BJ (cell line): ENCODE measurements around the gene AP5M1. TPM values are rescaled to one million over a fixed set of nuclear protein-coding genes. Genes with fewer than 3 reads are reported as not detected.
"Not testable (repeated sequence)": the region's sequence is repeated elsewhere in the genome, so short reads cannot be mapped to it uniquely, and the experiment has no call there.

Source experiments
- CTCF ChIA-PET: fragments of 350-600 bp; formaldehyde crosslinking; extraction: SDS; loops from one replicate; lab custom pipeline; 2021; ENCODE audit warnings: antibody characterized with exemption, inconsistent platforms; lab: Yijun Ruan, JAX
- POLR2A ChIA-PET: fragments of 300-600 bp; sonication (Branson Sonifier 250); formaldehyde crosslinking; extraction: SDS; loops from one replicate; lab custom pipeline; 2021; ENCODE audit warnings: antibody characterized with exemption; lab: Charles Lee
- DNase-seq: peaks from one replicate; pipeline ENCODE4 v3.0.0-alpha.2; 2011; ENCODE audit warnings: low read depth
- H3K27me3 ChIP-seq: 2 replicates; pipeline ENCODE4 v1.6.0; 2011; ENCODE audit warnings: low read length; ENCODE audit not compliant: control insufficient read depth, insufficient read depth
- H3K36me3 ChIP-seq: 2 replicates; pipeline ENCODE4 v1.5.1; 2011; ENCODE audit warnings: low read length; ENCODE audit not compliant: control insufficient read depth, insufficient read depth
- H3K4me3 ChIP-seq: 2 replicates; pipeline ENCODE4 v1.5.1; 2011; ENCODE audit warnings: low read depth, mild to moderate bottlenecking, control low read depth, low read length
- CTCF ChIP-seq: IDR thresholded peaks from 2 replicates; pipeline ENCODE4 v1.5.1; 2011; ENCODE audit warnings: low read depth, mild to moderate bottlenecking, control low read depth, inconsistent platforms, low read length, moderate library complexity; ENCODE audit not compliant: insufficient read depth
- polyA plus RNA-seq: library from polyadenylated mRNA; depleted of rRNA; stranded (reverse); fragments of >200 nt; gene quantifications from 2 replicates; pipeline ENCODE4 v1.2.3, GENCODE V29; 2011

The AP5M1 gene
- polyA plus RNA-seq, 1 experiment = 17.9 TPM

- ChIA-PET CTCF (interaction anchor here (2.1 kb wide), 1 partner anchor 832 kb away, joined by 6 read pairs; no protein-coding TSS in a partner anchor), POLR2A (no interaction called here)
- Histone ChIP-seq H3K4me3 (no peak overlapping the region), H3K36me3 (no peaks in the 10 kb centered on the region), H3K27me3 (peaks cover 2% of the 10 kb centered on the region; the same call in 1 of the 2 replicates)
- no peak for TF ChIP-seq CTCF
- DNase-seq = no peak
Measured at GRCh38 chr14:57323721-57324120, 55.0 kb downstream of the AP5M1 start.

GRCh38 chr14:57326253-57326652 lies 57.5 kb downstream of the AP5M1 start:
- H3K27me3 ChIP-seq = no peaks in the 10 kb centered on the region
- no peak for TF ChIP-seq CTCF
- CTCF ChIA-PET = no interaction called here
- POLR2A ChIA-PET = no interaction called here
- no peaks in the 10 kb centered on the region for H3K36me3 ChIP-seq
- no peak for DNase-seq
- H3K4me3 ChIP-seq = no peak overlapping the region

GRCh38 chr14:57329833-57330232 lies 61.1 kb downstream of the AP5M1 start:
- TF ChIP-seq CTCF = no peak
- ChIA-PET CTCF (no interaction called here), POLR2A (no interaction called here)
- H3K4me3 ChIP-seq = no peak overlapping the region
- no peak for DNase-seq
- H3K36me3 ChIP-seq = no peaks in the 10 kb centered on the region
- H3K27me3 ChIP-seq = no peaks in the 10 kb centered on the region

- H3K27me3 ChIP-seq, POLR2A ChIA-PET, CTCF ChIA-PET, DNase-seq, H3K36me3 ChIP-seq, H3K4me3 ChIP-seq: not testable (repeated sequence)
Measured at GRCh38 chr14:57332475-57332874, 63.7 kb downstream of the AP5M1 start.

GRCh38 chr14:57333726-57334125 lies 65.0 kb downstream of the AP5M1 start:
- DNase-seq, CTCF ChIA-PET, H3K36me3 ChIP-seq: not testable (repeated sequence)

GRCh38 chr14:57343545-57344297 lies 75.0 kb downstream of the AP5M1 start:
- H3K36me3 ChIP-seq, H3K4me3 ChIP-seq, POLR2A ChIA-PET, H3K27me3 ChIP-seq, DNase-seq: not testable (repeated sequence)
- CTCF ChIA-PET = interaction anchor here (0.9 kb wide), 1 partner anchor 852 kb away, joined by 3 read pairs; no protein-coding TSS in a partner anchor

More at GRCh38 chr14:57333726-57334125, 65.0 kb downstream of the AP5M1 start:
- H3K4me3 ChIP-seq, POLR2A ChIA-PET, H3K27me3 ChIP-seq: not testable (repeated sequence)
